Breast epithelium (tissue), 4 donors: Measurements from ENCODE around the gene DNAH8. TPM values are rescaled to one million over a fixed set of nuclear protein-coding genes. Genes with fewer than 3 reads are reported as not detected.

Experiments
- DNase-seq, 2 donors: peaks; one replicate each; pipeline ENCODE4 v3.0.0-alpha.2; 2019; ENCODE audit warnings: low spot score in 2 of 2
- H3K27ac ChIP-seq, 2 donors: fragments of 200-600 bp; sonication (generic) in 1 of 2; one replicate each; pipeline ENCODE4 v1.5.1; 2016 to 2019; ENCODE audit warnings: mild to moderate bottlenecking in 1 of 2
- H3K27me3 ChIP-seq, 2 donors: fragments of 200-600 bp; sonication (generic) in 1 of 2; one replicate each; pipeline versions ENCODE4 v1.5.1 to v1.6.0; 2017 to 2019; ENCODE audit warnings: control low read depth in 1 of 2, mild to moderate bottlenecking in 1 of 2
- H3K36me3 ChIP-seq: fragments of 200-600 bp; one replicate; pipeline ENCODE4 v1.5.1; 2019
- H3K4me1 ChIP-seq, 2 donors: fragments of 200-600 bp; sonication (generic); one replicate each; pipeline ENCODE4 v1.5.1; 2016 to 2019; ENCODE audit warnings: control low read depth in 1 of 2
- H3K4me3 ChIP-seq, 3 donors: fragments of 200-600 bp; sonication (generic); 1 replicate in 2 of 3; 2 replicates in 1 of 3; pipeline ENCODE4 v1.5.1; 2016 to 2019; ENCODE audit warnings: mild to moderate bottlenecking in 3 of 3, moderate library complexity in 2 of 3
- H3K9me3 ChIP-seq, 2 donors: fragments of 200-600 bp; sonication (generic) in 1 of 2; one replicate each; pipeline ENCODE4 v1.5.1; 2016 to 2019; ENCODE audit warnings: control low read depth in 1 of 2
- POLR2A ChIP-seq: fragments of 450-650 bp; IDR thresholded peaks from one replicate; pipeline ENCODE4 v1.6.1; 2016; ENCODE audit warnings: antibody characterized with exemption, mild to moderate bottlenecking, moderate library complexity
- POLR2AphosphoS5 ChIP-seq, 3 donors: sonication (generic); formaldehyde crosslinking; IDR thresholded peaks; one replicate each; pipeline ENCODE4 v1.6.1; 2017; ENCODE audit warnings: antibody characterized with exemption in 3 of 3
- intact Hi-C: fragments of 100-400 bp; cut with DNase I; formaldehyde crosslinking; loops from one replicate; pipeline ENCODE4 v1.15.1; 2023; ENCODE audit warnings: low total_unique reads
- total RNA-seq, 3 donors: library from RNA; depleted of rRNA; stranded (reverse); fragments of >200 nt; gene quantifications; one replicate each; pipeline ENCODE4 v1.1.0, GENCODE V29; 2016
- TF ChIP-seq, protein P1 (sequence below), 3 donors: fragments of 450-650 bp; IDR thresholded peaks; one replicate each; pipeline ENCODE4 v1.5.1; 2016 to 2017; ENCODE audit warnings: antibody characterized with exemption in 3 of 3, mild to moderate bottlenecking in 3 of 3, moderate library complexity in 3 of 3

The DNAH8 gene
- total RNA-seq, 3 donors from 2014 or later, result under 0.01 TPM; not detected in 1

DNA sequence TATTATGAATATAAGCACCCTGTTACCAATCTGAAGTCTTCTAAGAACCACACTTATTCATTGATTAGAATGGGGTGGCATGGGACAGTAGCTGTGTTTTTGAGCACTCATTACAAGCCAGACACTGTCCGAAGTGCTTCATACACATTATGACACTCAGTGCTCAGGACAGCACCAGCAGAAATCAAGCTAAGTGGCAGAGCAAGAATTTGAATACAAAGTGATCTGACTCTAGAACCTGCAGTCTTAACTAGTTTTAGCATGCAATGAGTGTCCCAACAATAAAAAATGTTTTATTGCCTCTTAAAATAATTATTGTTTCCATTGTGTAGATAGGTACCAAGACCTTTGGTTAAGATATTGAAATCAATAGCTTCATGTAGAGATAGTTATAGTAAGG, 294.4 kb downstream of the DNAH8 start:
- TF ChIP-seq POLR2A, result no peak
- TF ChIP-seq, protein P1, sequence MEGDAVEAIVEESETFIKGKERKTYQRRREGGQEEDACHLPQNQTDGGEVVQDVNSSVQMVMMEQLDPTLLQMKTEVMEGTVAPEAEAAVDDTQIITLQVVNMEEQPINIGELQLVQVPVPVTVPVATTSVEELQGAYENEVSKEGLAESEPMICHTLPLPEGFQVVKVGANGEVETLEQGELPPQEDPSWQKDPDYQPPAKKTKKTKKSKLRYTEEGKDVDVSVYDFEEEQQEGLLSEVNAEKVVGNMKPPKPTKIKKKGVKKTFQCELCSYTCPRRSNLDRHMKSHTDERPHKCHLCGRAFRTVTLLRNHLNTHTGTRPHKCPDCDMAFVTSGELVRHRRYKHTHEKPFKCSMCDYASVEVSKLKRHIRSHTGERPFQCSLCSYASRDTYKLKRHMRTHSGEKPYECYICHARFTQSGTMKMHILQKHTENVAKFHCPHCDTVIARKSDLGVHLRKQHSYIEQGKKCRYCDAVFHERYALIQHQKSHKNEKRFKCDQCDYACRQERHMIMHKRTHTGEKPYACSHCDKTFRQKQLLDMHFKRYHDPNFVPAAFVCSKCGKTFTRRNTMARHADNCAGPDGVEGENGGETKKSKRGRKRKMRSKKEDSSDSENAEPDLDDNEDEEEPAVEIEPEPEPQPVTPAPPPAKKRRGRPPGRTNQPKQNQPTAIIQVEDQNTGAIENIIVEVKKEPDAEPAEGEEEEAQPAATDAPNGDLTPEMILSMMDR (IDR thresholded peaks at IDR 0.05), result no peak
- no peak for TF ChIP-seq POLR2AphosphoS5 (IDR thresholded peaks at IDR 0.05)

DNA sequence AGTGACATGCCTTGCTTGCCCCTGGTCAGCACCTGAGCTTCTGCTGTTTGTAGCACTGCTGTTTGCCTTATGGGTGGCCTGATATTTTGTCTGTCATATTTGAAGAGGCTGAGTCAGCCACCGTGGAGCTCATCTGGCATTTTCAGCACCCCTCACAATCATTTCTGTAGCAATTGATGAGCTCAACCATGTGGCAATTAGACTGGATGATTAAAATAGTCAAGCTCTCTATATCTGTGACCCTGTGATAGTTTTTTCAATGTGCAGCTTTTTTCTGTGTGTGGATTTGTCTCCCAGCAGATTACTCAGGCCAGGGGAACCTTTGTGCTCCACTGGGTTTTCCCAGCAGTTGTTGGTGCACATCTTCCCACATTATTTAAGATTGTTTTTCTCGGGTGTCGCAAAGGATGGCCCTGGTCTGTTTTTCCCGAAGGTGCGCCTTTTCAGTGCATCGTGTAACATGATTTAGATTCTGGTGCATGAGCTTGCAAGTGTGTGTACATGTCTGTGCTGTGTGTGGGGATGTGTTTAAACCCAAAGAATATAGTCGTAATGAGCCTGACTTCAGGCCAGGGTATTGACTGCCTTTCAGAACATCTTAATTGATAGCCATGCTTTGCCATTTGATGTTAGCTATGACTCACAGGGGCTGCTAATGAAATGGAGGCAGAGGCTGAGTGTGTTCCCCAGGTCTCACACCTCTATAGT, 301.9 kb downstream of the DNAH8 start:
- no peak overlapping the region for H3K27ac ChIP-seq
- H3K4me3 ChIP-seq, result no peak overlapping the region
- intact Hi-C loops, result no loop called here
- H3K36me3 ChIP-seq, result no peaks in the 10 kb centered on the region
- no peak for DNase-seq
- no peaks in the 10 kb centered on the region for H3K9me3 ChIP-seq
- H3K4me1 ChIP-seq, result no peaks in the 10 kb centered on the region
- TF ChIP-seq POLR2AphosphoS5 (IDR thresholded peaks at IDR 0.05), result no peak
- no peak for TF ChIP-seq POLR2A
- TF ChIP-seq, protein P1 (IDR thresholded peaks at IDR 0.05), result no peak
- no peaks in the 10 kb centered on the region for H3K27me3 ChIP-seq

More for the DNA sequence above, 294.4 kb downstream of the DNAH8 start:
- no peak for DNase-seq
- H3K4me1 ChIP-seq, result no peaks in the 10 kb centered on the region
- intact Hi-C loops, result no loop called here
- H3K36me3 ChIP-seq, result no peaks in the 10 kb centered on the region
- no peaks in the 10 kb centered on the region for H3K27me3 ChIP-seq
- H3K27ac ChIP-seq, result no peak overlapping the region
- no peaks in the 10 kb centered on the region for H3K9me3 ChIP-seq
- no peak overlapping the region for H3K4me3 ChIP-seq

DNA sequence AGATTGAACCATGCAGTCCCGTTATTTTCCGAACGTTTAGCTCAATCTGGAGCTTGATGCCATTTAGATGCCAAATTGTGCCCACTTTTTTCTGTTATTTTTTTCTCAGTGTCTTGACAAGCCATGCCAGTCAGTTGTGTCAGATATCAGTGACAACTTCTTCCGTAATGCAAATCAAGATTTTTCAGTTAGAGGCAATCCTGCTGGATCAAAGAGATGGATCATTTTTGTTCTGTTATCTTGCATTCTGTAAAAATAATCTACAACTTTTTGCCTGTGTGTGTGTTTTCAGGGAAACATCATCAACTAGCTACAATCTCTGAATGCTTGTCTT, 302.4 kb downstream of the DNAH8 start:
- Histone ChIP-seq H3K9me3 (no peaks in the 10 kb centered on the region), H3K27me3 (no peaks in the 10 kb centered on the region), H3K4me3 (no peak overlapping the region), H3K4me1 (no peaks in the 10 kb centered on the region), H3K27ac (no peak overlapping the region), H3K36me3 (no peaks in the 10 kb centered on the region)
- no peak for TF ChIP-seq POLR2AphosphoS5 (IDR thresholded peaks at IDR 0.05)
- TF ChIP-seq, protein P1 (IDR thresholded peaks at IDR 0.05), result no peak
- no peak for TF ChIP-seq POLR2A
- intact Hi-C loops, result no loop called here
- no peak for DNase-seq

DNA sequence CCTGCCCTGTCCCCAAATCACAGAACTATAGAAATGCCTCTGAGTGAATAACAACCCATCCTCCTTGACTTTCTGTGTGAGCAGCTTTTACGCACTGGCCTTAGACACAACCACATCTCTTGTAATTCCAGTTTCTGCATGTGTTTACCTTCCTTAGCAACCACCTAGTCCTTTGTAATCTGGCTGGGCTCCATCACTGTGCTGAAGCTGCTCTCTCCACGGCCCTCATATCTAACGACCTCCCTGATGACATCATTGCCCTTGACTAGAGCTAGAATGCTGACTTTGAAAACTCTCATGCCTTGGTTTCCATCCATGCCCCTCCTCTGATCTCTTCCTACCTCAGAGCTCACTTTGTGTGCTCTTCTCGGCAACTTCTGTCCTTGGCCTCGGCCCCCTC, 303.0 kb downstream of the DNAH8 start:
- no peaks in the 10 kb centered on the region for H3K36me3 ChIP-seq
- intact Hi-C loops, result no loop called here
- no peak overlapping the region for H3K4me3 ChIP-seq
- no peak overlapping the region for H3K27ac ChIP-seq
- no peaks in the 10 kb centered on the region for H3K27me3 ChIP-seq
- no peaks in the 10 kb centered on the region for H3K9me3 ChIP-seq
- TF ChIP-seq, protein P1 (IDR thresholded peaks at IDR 0.05), result no peak
- TF ChIP-seq POLR2A (no peak), POLR2AphosphoS5 (IDR thresholded peaks at IDR 0.05) (no peak)
- no peaks in the 10 kb centered on the region for H3K4me1 ChIP-seq
- DNase-seq, result no peak

DNA sequence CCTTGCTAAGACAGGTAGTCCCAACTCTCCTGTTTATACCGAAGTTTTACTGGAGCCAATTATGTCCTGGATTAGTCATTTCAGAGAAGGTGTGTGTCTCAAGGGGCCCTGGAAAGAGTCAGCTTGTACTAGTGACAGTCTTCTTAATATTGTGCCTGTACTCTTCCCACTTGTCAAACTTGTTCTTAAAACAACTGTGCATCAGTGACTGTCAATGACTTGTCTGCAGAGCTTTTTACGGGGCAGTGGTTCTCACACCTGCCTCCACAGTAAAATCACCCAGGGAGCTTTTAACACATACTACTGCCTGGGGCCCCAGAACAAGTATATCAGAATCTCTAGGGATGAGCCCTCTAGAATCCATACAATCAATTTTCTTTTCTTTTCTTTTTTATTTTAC, 305.0 kb downstream of the DNAH8 start:
- TF ChIP-seq, protein P1 (IDR thresholded peaks at IDR 0.05), result no peak
- no peak for TF ChIP-seq POLR2AphosphoS5 (IDR thresholded peaks at IDR 0.05)
- no peak for TF ChIP-seq POLR2A
- no peaks in the 10 kb centered on the region for H3K36me3 ChIP-seq

More for the DNA sequence above, 305.0 kb downstream of the DNAH8 start:
- no peaks in the 10 kb centered on the region for H3K4me1 ChIP-seq
- H3K27ac ChIP-seq, result no peak overlapping the region
- DNase-seq, result no peak
- intact Hi-C loops, result no loop called here
- no peak overlapping the region for H3K4me3 ChIP-seq
- H3K27me3 ChIP-seq, result no peaks in the 10 kb centered on the region
- H3K9me3 ChIP-seq, result no peaks in the 10 kb centered on the region
